HG02938 (cell line): ENCODE results near the gene COQ10B.

Source experiments
- ATAC-seq: cut with Tn5 transposase; IDR thresholded peaks from one replicate; pipeline ENCODE4 v1.9.1; 2021; ENCODE audit warnings: mild to moderate bottlenecking, moderate library complexity; ENCODE audit not compliant: unreplicated experiment

The COQ10B gene

GRCh38 chr2:197499594-197500502, 46.5 kb downstream of the COQ10B start, which contains the start of the genes HSPD1 and HSPE1:
HSPD1 (minus strand) TSS chr2:197499840; CDS start chr2:197498848, 992 bp downstream.
HSPE1 (plus strand) TSS chr2:197500379; CDS start chr2:197500437, 58 bp downstream.
- ATAC-seq: peak; percentile 79

GRCh38 chr2:197500503-197501131, 47.3 kb downstream of the COQ10B start:
- peak; percentile 1 for ATAC-seq

DNA sequence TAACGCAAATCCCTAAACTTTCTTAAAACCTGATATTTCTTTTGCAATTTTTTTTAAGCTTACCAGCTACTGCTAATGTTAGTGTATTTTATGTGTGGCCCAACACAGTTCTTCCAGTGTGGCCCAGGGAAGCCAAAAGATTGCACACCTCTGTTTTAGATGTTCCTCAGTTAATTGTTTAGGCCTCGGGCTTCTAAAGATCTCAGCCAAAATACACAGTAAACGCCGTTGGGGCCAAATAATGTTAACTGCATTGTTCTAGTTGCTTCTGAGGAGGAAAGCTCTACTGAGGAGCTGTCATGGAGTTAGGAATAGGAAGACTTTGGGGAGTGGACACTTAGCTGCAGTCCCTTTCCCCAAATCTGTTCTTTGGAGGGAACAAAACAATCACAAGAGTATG, 48.8 kb downstream of the COQ10B start:
- ATAC-seq: no peak

- ATAC-seq: no peak
These were observed 49.3 kb downstream of the COQ10B start for GRCh38 chr2:197502685-197503084.

- ATAC-seq: no peak
These were observed 50.6 kb downstream of the COQ10B start for GRCh38 chr2:197504000-197504399.

GRCh38 chr2:197504512-197504911, 51.2 kb downstream of the COQ10B start:
- ATAC-seq: no peak

DNA sequence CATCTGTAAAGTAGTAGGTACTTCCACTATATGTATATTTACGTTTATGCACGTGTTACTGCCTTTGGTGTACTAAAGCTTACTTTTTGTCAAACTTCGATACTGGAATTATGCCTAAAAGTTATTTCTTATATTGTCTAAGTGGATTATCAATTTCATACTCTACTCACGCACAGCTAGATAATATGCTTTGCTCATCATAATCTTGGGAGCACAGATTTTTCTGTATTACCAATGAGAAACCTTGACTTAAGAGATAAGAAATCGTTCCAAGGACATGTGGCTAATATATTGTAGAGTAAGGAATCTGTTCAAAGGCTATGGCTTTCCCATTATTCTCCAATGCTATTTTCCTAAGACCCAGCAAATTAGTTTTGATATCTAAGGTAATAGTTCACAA, 53.3 kb downstream of the COQ10B start:
- no peak for ATAC-seq

GRCh38 chr2:197513915-197514314, 60.6 kb downstream of the COQ10B start:
- ATAC-seq: no peak

DNA sequence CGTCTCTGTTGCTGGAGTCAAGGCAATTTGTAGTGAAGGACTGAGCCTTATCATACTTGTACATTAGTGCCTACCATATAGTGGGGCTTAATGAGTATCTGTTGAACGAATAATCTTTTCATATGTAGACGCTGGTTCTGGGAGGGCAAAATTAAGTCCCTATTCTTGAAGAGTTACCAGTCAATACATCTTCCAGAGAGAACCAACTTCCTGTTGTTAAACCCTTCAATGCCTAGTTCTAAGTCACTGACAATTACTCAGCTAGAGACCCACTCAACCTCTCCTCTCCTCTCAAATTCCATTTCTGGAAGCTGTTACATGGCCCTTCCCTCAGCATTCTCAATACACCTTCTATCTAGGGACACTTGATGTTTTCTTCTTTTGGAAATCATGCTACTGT, 61.4 kb downstream of the COQ10B start:
- no peak for ATAC-seq

DNA sequence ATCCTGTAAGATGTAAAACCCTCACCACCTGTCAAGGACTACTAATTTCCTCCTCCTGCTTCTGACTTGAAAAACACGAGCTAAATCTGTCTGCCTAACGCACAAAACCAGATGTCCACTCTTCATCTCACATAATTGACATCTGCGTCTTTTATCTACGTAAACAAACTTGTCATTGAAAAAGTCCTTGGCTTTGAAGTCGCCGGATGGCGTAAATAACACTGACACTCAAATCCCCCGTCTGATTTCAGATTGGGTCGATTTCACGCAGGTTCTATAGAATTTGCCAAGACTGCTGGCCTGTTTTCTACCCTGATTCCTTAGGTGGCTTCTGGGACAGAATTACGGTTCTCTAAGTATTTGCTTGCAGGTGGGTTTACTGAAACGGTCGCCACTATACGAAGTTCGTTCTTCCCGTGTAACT, 62.0 kb downstream of the COQ10B start:
- peak; percentile 11 for ATAC-seq

- peak; percentile 91 for ATAC-seq
These were observed 62.5 kb downstream of the COQ10B start, which contains the start of gene MOB4 for GRCh38 chr2:197515739-197516392. MOB4 (plus strand) TSS chr2:197516066; CDS start chr2:197516087, 21 bp downstream.

GRCh38 chr2:197516393-197516761, 63.0 kb downstream of the COQ10B start:
- peak; percentile 16 for ATAC-seq

DNA sequence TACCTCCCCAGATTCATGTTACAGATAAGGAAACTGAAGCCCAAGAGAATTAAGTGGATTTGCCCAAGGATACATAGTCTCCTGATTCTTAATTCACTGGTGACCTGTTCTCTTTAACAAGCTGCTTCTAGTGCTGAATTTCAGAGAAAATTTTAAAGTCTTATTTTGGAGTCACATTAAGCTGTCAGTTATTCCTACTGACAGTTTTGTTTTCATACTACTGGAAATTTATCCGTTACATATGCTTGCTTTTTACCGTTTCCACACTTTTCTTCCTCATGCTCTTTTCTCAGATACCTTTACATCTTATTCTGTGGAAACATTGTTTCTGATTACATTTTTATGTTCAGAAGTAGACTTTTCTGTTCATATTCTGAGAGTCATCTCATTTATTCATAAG, 63.8 kb downstream of the COQ10B start:
- ATAC-seq: no peak
